Left ventricle myocardium superior (tissue), 1 donor: ENCODE results near the gene PXT1. TPM values are rescaled to one million over a fixed set of nuclear protein-coding genes. Genes with fewer than 3 reads are reported as not detected.
A peak's percentile ranks its signal among the peaks of the same experiment; 100 is the strongest.
"Not testable (repeated sequence)": the region's sequence is repeated elsewhere in the genome, so short reads cannot be mapped to it uniquely, and the experiment has no call there.

Experiments
- ATAC-seq: fragments of 200-7000 bp; cut with Tn5 transposase; one replicate; pipeline ENCODE4 v1.9.1; 2020; ENCODE audit warnings: mild to moderate bottlenecking, moderate library complexity
- DNase-seq: peaks from one replicate; pipeline ENCODE4 v3.0.0-alpha.2; 2020
- intact Hi-C: fragments of 100-400 bp; cut with micrococcal nuclease; formaldehyde crosslinking; loops from one replicate; pipeline ENCODE4 v1.11.0; 2022
- total RNA-seq: library from RNA; stranded (reverse); fragmentation: NEBNext Ultra II Directional; extraction: Animal tissue kit (Norgen Biotek cat#: 25700); gene quantifications from one replicate; pipeline ENCODE4 v1.2.1, GENCODE V29; 2021
- donor health status: DM: no; HTN: yes; CAD: no; lungs with severe emphysema.

PXT1 gene
- total RNA-seq, 1 donor from 2014 or later = 0.15 TPM

DNA sequence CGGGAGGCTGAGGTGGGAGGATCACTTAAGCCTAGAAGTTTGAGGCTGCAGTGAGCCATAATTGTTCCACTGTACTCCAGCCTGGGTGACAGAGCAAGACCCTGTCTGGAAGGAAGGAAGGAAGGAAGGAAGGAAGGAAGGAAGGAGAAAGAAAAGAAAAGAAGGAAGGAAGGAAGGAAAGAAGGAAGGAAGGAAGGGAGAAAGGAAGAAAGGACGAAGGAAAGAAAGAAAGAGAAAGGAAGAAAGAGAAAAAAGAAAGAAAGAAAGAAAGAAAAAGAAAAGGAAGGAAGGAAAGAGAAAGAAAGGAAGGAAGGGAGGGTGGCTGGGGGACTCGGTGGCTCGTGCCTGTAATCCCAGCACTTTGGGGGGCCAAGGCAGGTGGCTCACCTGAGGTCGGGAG is 32.9 kb downstream of the PXT1 start:
- intact Hi-C loops, ATAC-seq, DNase-seq: not testable (repeated sequence)

DNA sequence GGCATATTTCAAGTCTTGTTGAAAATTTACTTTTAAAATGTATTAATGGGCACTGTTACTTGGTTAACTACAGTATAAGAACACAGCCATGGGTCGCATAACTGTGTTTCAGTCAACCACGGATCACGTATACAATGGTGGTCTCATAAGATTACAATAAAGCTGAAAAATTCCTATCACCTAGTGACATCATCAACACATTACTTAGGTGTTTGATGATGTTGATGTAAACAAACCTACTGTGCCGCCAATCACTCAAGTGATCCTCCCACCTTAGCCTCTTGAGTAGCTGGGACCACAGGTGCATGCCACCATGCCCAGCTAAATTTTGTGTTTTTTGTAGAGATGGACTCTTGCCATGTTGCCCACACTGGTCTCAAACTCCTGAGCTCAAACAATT is 38.5 kb downstream of the PXT1 start:
- DNase-seq = no peak
- ATAC-seq = no peak
- intact Hi-C loops = no loop called here

DNA sequence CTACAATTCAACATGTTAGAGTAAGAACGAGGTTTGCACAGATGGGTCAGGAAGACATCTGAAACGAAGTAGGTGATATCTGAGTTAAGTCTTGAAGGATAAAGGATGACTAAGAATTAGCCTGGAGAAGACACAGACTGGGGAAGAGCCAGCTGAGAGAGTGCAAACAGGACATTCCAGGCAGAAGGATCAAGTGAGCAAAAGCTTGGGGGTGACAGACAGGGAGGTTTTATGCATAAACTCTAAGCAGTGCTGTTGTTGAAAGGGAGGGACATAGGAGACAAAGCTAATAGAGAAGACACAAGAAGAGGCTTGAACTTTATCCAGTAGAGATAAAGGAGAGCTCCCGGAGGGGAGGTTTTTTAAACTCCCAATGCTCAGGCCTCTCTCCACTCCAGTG is 40.2 kb downstream of the PXT1 start:
- no peak for ATAC-seq
- intact Hi-C loops = no loop called here
- DNase-seq = no peak

DNA sequence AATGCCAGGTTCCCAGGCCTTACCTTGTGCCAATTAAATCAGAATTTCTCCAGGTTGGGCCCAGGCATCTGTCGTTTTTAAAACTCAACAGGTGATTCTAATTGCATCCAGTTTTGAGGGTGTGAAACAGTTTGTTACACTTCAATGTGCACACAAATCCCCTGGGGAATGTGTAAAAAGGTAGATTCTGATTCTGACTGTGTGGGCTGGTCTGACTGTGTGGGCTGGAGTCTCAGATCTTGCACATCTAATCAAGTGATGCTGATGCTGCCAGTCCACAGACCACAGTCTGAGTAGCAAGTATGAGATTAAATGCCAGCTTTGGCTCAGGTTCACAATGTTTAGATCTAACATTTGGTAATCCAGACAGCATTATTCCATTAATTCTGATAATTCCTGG is 42.7 kb downstream of the PXT1 start:
- DNase-seq = no peak
- no peak for ATAC-seq
- intact Hi-C loops = no loop called here

DNA sequence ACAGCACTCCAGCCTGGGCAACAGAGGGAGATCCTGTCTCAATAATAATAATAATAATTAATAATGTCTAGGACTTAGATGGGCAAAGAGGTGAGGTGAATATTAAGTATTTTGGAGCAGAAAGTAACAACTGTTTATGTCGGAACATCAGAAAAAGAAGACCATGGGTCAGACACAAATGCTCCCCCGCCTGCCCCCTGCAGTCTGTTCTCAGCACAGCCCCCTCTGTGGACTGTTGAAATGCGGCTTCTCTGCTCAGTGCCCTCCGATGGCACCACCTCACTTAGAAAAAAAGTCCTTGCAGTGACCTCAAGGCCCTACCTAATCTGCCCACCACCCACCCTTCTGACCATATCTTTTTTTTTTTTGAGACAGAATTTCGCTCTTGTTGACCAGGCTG is 50.0 kb downstream of the PXT1 start:
- intact Hi-C loops = no loop called here
- ATAC-seq (no peak), DNase-seq (no peak)

DNA sequence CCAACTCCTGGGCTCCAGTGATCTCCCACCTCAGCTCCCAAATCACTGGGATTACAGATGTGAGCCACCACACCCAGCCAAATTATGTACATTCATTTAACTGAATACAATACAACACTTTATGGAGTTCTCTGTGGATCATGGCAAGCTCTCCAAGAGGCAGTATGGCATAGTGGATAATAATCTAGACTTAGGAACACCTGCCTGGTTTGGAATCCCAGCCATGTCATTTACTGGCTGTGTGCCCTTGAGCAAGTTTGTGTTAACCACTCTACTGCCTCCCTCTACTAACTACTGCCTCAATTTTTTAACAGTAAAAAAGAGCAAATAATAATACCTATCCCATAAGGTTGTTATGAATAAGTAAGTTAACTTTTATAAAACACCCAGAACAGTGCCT is 53.3 kb downstream of the PXT1 start:
- intact Hi-C loops = no loop called here
- ATAC-seq (no peak), DNase-seq (no peak)

DNA sequence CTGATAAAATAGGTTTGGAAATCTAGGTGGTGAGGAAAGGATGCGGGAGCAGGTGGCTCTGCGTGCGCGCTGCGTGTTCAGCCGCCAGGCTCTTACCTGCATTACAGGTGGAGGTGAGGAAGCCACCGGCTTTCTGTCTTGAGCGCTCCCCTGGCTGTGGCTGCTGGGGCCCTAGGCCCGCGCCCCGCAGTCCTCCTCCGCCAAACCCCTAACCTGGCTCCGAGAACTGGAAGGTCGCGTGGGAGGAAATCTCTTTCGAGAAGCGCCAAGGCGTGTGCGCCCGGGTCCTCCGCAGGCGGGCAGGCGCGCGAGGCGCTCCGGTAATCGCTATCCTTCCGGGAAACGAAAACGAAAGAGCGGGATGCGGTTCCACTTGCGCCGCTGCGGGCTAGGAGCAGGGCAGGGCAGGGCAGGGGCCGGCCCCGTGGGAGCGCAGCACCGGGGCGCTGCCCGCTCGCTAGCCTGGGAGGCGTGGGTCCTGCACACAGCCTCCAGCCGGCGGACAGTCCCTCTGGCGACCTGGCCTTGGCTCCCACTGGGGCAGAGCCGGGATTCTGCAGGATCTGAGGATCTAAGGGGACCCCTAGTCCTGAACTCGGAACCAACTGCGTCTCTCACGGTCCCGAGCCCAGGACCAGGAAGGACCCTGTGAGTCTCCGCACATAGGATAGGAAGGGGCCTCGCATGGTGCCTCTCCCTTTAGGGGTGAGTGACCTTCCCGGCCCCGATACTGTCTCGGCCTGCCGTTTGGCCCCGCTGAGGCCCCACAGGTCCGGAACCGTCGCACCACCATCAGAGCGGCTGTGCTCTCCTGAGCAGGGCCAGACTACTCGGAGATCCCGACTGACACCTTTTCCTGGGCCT is 55.0 kb downstream of the PXT1 start, which contains the start of gene ETV7:
Gene ETV7, minus strand, starts transcription at position 230 of the 864 bp plus-strand sequence. Its CDS starts 128 bp downstream, at position 102.
- peak; percentile 70 for ATAC-seq
- DNase-seq = peak; percentile 40
- intact Hi-C loops = no loop called here

DNA sequence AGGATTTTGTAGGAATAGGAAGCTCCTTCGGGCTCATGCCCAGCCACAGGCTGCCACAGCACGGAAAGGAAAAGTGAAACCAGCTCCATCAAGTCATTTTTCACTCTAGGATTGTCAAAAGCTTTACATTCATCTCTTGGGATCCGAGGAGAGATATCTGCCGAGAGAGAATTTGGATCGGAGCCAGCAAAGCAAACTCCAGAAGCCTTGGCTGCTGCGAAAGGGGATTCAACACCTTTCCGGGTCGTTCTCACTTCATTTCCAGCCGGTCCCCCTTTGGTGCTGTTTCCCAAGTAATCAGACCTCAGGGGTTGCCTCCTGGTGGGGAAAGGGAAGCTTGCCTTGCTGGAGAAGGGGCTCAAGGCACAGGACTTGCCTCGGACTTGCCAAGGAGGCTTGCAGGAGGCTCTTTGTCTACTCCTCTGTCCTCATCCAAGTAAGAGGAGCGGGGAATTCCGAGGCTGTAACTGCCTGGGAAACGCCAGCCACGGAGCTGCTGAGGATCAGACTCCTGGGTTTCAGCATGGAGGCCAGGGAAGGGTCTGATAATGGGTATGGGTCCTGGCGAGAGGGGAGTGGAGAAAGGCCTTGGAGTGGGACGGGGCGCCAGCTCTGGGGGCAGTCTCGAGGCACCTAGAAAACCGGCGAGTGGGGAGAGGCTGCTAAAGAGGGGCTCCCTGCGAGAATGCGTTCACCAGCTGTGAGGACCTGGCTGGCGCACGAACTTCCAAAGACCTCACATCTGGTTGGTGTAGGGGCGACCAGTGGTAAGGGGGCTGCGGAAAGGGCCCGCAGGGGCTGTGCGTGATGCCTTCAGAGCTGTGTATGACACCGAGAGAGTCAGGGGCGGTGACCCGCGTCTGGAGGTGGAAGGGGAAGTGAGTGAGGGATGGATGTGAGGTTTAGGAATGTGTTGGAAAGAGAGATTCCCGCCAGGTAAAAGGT is 55.9 kb downstream of the PXT1 start:
- peak; percentile 37 for DNase-seq
- intact Hi-C loops = no loop called here

DNA sequence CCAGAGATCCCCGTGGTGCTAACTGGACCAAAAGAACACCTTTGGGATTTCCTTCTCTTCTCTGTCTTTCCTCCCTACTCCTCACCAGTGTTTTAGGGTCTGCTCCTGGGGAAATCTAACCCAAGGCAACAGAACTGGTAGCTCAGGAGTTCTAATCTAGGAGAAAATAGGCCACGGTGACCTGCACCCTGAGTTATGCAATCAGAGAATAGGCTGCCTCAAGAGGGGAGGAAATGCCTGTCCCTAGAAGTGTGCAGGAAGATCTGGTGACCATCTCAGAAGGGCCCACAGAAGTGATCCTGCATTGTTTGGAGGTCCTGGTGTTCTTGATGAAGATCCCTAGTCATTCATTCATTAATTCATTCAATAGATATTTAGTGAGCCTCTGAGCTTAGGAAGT is 58.6 kb downstream of the PXT1 start:
- ATAC-seq (no peak), DNase-seq (no peak)
- intact Hi-C loops = no loop called here

More for the DNA sequence above, 55.9 kb downstream of the PXT1 start:
- ATAC-seq = peak; percentile 61

DNA sequence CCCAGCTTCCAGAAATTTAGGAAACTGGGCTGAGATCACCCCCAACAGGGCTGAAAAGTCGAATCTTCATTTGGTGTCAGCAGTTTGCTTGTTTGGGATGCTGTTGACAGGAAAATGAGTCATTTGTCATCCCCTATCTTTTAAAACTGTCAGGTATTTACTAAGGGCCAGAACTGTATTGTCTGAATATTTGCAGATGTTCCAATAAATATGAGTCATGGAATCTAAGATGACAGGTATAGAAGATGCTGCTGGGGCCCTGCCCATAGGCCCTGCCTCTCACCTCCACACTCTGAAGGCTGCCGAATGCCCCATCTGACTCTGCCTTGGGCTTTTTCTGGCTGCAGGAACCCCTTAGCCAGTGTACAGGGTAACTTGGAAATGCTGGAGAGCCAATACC is 59.0 kb downstream of the PXT1 start:
- ATAC-seq (no peak), DNase-seq (no peak)
- intact Hi-C loops = no loop called here

DNA sequence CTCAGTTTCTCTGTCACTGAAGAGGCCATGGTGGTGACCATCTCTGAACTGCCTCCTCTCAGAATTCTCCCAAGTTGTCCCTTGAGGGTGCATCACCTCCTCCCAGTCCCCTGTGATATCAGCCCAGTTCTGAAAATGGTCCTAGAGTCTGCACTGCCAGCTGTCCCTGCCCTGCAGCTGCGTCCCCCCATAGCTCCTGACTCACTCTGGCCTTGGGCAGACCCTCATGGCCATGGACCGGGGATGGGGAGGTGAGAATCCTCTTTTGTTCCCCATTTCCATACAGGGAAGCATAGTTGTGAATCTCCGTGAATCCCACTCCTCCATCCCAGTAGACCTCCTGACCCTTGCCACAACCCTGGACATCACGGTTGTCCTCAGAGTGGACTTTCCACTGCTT is 59.7 kb downstream of the PXT1 start:
- intact Hi-C loops = no loop called here
- DNase-seq (no peak), ATAC-seq (no peak)

DNA sequence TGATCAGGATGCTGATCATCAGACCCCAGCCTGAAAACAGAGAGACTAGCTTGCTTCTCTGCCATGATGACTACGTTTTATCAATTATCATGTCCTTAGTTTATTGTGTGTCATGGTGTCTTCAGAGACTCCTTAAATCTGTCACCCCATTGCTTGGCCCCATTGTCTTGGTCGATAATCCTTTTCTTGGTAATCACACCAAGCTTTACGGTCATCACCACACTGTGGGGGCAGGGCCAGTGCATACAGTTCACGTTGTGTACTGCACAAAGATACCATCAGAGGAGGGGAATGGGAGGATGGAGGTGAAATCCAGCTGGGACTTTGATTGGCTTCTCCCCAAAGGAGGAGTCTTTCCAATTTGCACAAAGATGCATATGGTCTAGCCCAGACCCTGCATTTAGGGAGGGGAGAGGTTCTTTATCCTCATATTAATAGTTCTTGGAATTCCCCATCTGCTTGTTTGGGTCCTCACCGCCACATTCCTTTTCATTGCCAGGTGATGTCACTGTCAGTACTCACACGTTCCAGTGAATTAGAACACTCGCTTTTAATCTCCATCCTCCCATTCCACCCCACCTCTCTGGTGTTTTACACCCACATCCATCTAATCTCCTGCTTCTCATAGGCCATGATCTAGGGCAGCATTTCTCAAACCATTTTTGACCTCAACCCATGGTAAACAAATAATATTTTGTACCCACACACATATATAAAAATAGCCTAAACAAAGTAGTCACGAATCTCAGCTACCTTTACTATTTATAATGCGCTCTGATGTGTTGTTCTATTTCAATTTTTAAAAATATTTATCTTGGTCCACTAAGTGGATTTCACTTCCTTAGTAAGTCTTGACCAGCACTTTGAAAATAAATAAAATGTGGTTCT is 60.9 kb downstream of the PXT1 start:
- intact Hi-C loops = no loop called here
- DNase-seq (no peak), ATAC-seq (no peak)

DNA sequence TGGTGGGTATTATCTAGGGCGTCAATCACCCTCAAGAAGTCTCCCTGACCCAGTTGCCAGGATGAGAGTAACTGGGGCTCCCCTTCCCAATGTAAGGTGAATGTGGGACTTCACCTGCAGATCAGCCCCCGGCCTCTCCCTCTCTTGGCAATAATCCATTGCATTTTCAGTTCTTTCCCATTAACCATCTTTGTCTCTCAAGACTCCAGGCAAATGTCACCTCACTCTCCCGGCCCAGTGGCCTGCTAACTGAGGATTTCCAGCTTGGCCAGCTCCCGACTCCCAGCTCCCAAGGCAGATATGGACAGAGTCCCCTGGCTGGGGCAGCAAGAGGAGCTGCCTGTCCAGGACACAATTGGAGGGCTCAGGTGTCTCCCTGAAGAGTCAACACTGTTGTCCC is 62.5 kb downstream of the PXT1 start:
- no peak for ATAC-seq
- no peak for DNase-seq
- intact Hi-C loops = no loop called here

DNA sequence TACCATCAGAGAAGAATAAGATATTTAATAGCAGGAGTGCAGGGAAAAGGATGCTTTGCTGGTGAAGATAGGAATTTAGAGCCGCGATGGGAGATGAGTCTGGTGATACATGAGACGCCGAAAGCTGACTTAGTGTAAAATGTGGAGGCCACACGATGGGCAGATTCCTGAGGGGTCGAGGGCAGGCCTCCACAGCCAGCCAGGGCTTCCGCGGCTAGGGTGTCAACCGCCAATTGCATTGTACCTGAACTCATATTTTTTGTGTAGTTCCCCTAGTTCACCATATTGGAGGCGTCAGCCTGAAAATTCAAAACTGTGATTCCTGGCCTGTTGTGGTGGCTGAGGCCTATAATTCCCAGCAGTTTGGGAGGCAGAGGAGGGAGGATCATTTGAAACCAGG is 63.7 kb downstream of the PXT1 start:
- intact Hi-C loops = no loop called here
- no peak for ATAC-seq

DNA sequence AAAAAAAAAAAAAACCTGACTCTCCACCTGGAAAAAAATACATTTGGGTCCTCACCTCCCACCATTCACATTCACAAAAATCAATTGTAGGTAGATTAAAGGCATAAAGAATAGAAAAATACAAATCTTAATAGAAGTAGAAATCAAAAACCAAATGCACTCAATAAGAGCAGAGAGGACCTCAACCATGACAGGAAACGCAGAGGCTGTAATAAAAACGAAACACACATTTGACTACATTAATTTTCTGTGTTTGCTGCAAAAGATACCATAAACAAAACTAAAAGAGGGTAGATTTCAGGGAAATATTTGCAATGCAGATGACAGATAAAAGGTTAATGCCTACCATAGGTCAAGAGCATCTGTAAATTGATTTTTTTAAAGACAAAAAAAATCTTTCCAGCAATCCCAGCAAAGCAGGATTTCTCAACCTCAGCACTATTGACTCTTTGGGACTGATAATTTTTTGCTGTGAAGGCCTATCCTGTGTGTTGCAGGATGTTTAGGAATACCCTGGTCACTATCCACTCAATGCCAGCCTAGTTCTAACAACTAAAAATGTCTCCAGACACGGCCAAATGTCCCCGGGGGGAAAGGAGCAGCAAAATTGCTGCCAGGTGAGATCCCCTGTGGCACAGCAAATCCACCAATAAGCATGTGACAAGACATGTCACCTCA is 64.3 kb downstream of the PXT1 start:
- DNase-seq = no peak

More for the DNA sequence above, 63.7 kb downstream of the PXT1 start:
- no peak for DNase-seq

DNA sequence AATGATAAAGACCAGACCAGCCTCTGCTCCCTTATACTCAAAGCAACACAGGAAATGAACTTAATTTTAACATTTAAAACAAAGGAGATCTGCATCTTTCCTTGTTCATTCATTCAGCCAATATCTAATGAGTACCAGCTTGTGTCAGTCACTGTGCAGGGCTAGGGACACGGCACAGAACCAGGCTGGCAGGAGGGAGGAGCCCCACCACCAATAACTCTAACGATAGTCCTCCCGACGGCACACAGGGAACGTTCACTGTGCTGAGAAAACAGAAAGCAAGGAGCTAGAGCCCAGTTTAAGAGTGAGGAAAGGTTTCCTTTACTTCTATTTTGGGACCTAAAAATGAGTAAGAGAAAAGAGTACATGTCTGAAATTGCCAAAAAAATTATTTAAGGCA is 65.1 kb downstream of the PXT1 start:
- DNase-seq (no peak), ATAC-seq (no peak)
- intact Hi-C loops = no loop called here

More for the DNA sequence above, 64.3 kb downstream of the PXT1 start:
- no peak for ATAC-seq
- intact Hi-C loops = no loop called here

DNA sequence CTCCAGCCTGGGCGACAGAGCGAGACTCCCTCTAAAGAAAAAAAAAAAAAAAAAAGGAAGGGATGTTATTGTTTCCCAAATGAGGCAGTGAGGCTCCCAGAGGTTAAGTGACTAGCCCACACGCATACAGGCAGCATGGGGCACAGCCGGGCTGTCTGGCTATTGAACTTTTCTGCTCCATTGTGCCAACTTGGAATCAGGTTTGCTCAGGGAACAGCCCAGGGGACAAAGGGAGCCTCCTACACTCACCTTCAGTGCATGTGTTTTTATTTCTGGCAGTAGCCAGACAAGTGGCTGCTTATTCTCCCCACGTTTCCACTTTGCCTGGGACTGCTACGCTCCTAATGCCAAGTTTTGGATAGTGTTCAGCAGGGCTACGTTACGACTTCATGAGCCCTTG is 65.9 kb downstream of the PXT1 start:
- no peak for DNase-seq
- intact Hi-C loops = no loop called here
- no peak for ATAC-seq

DNA sequence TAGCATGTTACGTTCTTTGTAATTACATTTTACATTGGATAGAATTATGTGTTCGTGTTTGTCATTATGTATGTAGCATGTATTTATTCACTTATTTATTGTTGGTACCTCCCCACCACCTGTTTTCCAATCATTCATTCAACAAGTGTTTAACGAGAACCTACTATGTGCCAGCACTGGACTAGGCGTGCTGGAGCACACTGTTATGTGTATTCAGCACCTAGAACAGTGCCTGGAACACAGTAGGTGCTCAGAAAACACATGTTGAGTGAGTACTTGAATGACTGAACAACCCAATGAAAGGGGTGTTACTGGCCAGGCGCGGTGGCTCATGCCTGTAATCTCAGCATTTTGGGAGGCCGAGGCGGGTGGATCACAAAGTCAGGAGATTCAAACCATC is 66.5 kb downstream of the PXT1 start:
- ATAC-seq (no peak), DNase-seq (no peak)
- intact Hi-C loops = no loop called here
